Mesodermal cell (in vitro differentiated cells): ENCODE data around the gene PSME4.

Source experiments
- H3K27ac ChIP-seq: 2 replicates; pipeline ENCODE4 v1.7.0; 2013; ENCODE audit warnings: mild to moderate bottlenecking, low read depth, low read length, moderate library complexity; ENCODE audit not compliant: severe bottlenecking
- H3K36me3 ChIP-seq: 2 replicates; pipeline ENCODE4 v1.7.1; 2013; ENCODE audit warnings: mild to moderate bottlenecking, low read length, moderate library complexity; ENCODE audit not compliant: control insufficient read depth, insufficient read depth
- H3K4me1 ChIP-seq: one replicate; pipeline ENCODE4 v1.7.1; 2013; ENCODE audit warnings: mild to moderate bottlenecking, low read length; ENCODE audit not compliant: insufficient read depth, control insufficient read depth, poor library complexity, severe bottlenecking
- H3K4me3 ChIP-seq: 2 replicates; pipeline ENCODE4 v1.7.0; 2013; ENCODE audit warnings: low read length, control low read depth, mild to moderate bottlenecking; ENCODE audit not compliant: insufficient read depth, poor library complexity, severe bottlenecking; ENCODE audit errors: extremely low read depth
- H3K9me3 ChIP-seq: 2 replicates; pipeline ENCODE4 v1.7.1; 2013; ENCODE audit warnings: mild to moderate bottlenecking, low read length, moderate library complexity; ENCODE audit not compliant: control insufficient read depth
- WGBS, 2 experiments: methylation state at CpG; one replicate each; pipeline ENCODE4 v1.1.5; 2013; ENCODE audit warnings: missing lambda C conversion rate in 2 of 2; ENCODE audit not compliant: insufficient coverage in 2 of 2; 5-methylcytosine and 5-hydroxymethylcytosine counted together

The PSME4 gene

DNA sequence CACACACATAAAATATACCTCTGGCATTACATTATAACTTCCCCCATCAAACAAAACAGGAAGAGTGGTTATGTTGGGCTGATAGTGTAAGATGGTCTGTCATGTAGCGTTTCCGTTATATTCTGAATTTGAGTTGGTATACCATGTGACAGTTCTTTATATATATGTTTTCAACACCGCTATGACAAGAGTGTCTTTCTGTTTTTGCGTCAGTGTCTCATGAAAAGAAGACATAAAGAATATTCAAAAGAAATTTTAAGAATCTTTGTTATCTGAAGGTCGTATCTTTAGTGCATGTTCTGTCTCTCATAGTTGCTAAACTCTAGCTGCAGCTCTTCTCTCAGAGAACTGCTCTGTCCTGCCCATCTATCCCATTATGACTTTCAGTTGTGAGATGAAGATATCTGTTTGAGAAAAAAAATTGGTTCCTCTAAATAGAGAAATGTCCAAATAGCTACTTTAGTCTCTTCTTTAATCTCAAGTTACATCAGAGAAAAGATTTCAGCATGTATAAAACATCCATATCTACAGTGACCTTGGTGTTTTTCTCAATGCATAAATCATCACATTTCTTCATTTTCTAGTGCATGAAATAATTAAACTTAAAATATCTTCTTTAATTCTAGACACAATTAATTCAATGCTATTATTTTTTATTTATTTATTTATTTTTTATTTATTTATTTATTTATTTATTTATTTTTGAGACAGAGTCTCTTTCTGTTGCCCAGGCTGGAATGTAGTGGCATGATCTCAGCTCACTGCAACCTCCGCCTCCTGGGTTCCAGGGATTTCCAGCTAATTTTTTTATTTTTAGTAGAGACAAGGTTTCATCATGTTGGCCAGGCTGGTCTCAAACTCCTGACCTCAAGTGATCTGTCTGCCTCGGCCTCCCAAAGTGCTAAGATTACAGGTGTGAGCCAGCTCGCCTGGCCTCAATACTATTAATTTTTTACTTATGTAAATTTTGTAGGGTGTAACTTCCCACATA, 24.3 kb upstream of the PSME4 start:
- WGBS, 2 experiments, result 100% methylated on average over 1 to 2 of the region's 8 CpGs
- H3K4me1 ChIP-seq, result no peaks in the 10 kb centered on the region

DNA sequence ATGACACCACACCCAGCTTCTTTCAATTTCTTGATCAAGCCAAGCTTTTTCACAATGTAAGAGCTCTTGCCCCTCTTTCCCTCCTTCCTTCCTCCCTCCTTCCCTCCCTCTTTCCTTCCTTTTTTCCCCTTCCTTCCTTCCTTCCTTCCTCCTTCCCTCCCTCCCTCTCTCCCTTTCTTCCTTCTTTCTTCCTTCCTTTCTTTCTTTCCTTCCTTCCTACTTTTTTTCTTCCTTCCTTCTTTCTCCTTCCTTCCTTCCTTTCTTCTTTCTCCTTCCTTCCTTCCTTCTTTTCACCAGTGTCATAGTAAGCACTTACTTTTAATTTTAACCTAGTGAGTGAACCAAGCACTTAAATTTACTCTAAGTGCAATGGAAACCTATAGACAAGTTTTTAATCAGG, 21.2 kb upstream of the PSME4 start:
- H3K4me3 ChIP-seq, result no peak overlapping the region
- H3K36me3 ChIP-seq, result no peaks in the 10 kb centered on the region

More for the DNA sequence above, 24.3 kb upstream of the PSME4 start:
- H3K4me3 ChIP-seq, result no peak overlapping the region
- no peak overlapping the region for H3K27ac ChIP-seq
- no peaks in the 10 kb centered on the region for H3K9me3 ChIP-seq
- H3K36me3 ChIP-seq, result no peaks in the 10 kb centered on the region

DNA sequence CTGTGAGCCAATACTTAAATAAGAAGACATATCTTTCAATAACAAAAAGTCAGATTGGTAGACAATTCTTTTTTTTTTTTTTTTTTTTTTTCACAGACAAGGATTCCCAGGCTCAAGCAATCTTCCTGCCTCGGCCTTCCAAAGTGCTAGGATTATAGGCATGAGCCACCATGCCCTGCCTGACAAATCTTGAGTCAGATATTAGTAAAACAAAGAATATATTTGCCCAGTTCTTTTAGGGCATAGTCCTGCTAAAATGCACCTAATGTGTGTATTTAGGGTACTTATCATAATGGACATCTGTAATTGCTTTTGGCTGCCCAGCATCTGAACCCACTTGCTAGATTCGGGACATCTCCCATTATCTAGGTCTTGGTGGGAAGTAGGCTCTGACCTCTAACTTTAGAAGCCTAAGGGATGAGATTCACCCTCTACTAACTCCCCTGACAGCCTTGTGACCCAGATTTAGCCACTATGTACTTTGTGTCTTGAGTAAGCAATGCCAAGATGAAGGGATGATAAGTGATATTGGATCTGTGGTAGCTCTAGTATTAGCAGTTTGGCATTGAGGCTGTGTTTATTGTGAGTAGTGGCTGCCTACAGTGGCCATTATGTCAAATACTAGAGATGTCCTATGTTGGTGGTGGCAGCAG, 18.5 kb upstream of the PSME4 start:
- no peaks in the 10 kb centered on the region for H3K36me3 ChIP-seq
- no CpG with 5 or more reads among the region's 2 CpGs for WGBS, 2 experiments

More for the DNA sequence above, 21.2 kb upstream of the PSME4 start:
- Histone ChIP-seq H3K9me3 (no peaks in the 10 kb centered on the region), H3K4me1 (no peaks in the 10 kb centered on the region), H3K27ac (no peak overlapping the region)

DNA sequence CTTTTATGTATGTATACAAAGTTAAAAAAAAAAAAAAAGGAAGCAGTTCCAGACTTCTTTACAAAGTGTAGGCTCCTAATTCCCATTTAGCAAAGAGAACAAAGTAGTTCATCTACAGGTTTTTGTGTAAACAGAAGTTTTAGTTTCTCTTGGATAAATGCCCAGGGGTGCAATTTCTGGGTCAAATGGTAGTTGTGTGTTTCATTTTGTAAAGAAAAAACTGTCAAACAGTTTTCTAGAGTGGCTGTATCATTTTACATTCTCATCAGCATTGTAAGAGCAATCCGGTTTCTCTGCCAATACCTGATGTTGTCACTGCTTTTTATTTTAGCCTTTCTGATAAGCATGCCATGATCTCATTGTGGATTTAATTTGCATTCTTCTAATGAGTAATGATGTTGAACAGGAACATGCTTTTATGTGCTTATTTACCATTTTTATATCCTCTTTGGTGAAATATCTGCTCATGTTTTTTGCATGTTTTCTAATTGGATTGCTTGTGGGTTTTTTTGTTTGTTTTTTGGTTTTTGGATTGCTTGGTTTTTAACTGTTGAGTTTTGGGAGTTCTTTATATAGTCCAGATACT, 16.6 kb upstream of the PSME4 start:
- Histone ChIP-seq H3K27ac (no peak overlapping the region), H3K36me3 (no peaks in the 10 kb centered on the region), H3K4me1 (no peaks in the 10 kb centered on the region), H3K9me3 (no peaks in the 10 kb centered on the region), H3K4me3 (no peak overlapping the region)
- 100% methylated on average over 1 of the region's 1 CpG; no CpG with 5 or more reads in 1 of the 2 experiments for whole genome bisulfite sequencing, 2 experiments

More for the DNA sequence above, 18.5 kb upstream of the PSME4 start:
- Histone ChIP-seq H3K4me3 (no peak overlapping the region), H3K9me3 (no peaks in the 10 kb centered on the region), H3K4me1 (no peaks in the 10 kb centered on the region), H3K27ac (no peak overlapping the region)

DNA sequence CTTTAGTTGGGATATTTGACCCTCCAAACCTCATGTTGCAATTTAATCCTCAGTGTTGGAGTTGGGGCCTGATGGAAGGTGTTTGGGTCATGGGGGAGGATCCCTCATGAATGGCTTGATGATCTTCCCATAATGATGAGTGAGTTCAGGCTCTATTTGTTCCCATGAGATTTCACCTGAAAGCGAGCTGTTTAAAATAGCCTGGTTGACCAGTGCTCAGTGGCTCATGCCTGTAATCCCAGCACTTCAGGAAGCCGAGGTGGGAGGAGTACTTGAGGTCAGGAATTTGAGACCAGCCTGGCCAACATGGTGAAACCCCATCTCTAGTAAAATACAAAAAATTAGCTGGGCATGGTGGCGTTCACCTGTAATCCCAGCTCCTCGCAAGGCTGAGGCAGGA, 14.9 kb upstream of the PSME4 start:
- H3K36me3 ChIP-seq, result no peaks in the 10 kb centered on the region
- no peak overlapping the region for H3K4me3 ChIP-seq
- no peak overlapping the region for H3K27ac ChIP-seq
- no peaks in the 10 kb centered on the region for H3K9me3 ChIP-seq
- 70 to 88% methylated on average over 2 to 4 of the region's 4 CpGs for WGBS, 2 experiments
- H3K4me1 ChIP-seq, result no peaks in the 10 kb centered on the region

DNA sequence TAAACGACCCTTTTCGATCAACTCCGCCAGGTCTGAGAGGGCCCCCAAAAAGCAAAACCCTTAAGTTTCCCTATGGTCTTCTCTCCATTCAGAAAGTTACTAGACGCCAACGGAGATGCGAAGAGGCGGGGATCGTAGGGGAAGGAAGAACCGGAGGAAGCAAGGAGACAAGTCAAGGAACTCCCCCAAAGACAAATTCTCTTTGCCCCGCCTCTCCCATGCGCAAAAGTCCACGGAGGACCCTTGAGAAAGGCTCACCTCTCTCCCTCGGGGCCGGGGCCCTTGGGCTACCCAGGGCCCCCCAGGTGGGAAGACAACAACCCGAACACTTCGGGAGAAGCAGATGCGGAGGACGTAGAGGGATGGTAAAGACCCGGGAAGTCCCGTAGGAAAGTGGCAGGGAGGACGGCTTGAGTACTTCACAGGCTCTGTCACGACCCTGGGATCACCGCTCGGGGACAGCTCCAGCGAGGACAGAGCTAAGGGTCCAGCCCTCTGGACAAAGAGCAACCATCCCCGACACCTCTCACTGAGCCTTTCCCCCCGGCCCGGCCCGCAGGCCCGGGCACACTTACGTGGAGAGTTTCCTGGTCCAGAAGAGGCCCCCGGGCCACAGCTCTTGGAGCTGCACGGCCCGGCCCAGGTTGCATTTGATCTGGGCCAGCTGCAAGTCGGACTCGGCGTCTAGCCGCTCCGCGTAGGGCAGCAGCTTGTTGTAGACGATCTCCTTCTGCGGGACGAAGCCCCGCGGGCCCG, 647 bp downstream of the PSME4 start:
- H3K4me3 ChIP-seq, result peak overlapping the region; percentile 92
- peaks cover 7% of the 10 kb centered on the region for H3K36me3 ChIP-seq
- WGBS, 2 experiments, result 0 to 1% methylated on average over 33 to 37 of the region's 46 CpGs
- peak overlapping the region; percentile 88 for H3K27ac ChIP-seq
- H3K4me1 ChIP-seq, result peaks cover 5% of the 10 kb centered on the region
- H3K9me3 ChIP-seq, result no peaks in the 10 kb centered on the region

DNA sequence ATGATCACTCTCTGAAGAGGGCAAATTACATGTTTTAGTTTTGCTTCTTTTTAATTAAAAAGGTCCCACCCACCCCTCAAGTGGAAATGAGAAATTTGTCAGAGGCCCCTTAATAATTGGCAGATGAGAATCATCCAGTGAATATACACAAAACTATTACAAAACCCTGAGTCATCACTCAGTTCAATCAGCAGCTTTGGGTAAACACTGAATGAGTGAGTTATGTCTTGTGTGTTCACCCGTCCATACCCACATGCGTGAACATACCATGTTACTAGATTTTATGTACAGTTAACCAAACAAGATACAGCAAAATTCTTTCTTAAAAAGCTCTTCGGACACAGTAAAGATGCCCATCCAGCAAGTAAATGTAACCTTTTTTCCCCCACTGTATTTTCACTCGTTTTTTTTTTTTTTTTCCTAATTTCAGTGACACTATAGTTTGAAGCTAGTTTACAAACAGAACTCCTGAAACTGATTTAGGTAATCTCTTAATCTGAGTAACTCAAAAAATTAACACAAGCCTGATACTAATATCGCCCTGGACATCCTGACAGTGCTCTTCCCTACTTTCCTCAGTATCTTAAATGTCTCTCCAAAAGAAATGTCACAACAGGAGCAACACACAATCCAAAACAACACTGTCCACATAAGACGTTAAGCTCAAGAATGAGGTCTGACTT, 1.4 kb downstream of the PSME4 start:
- H3K4me1 ChIP-seq, result no peaks in the 10 kb centered on the region
- WGBS, 2 experiments, result 5 to 16% methylated on average over 4 to 5 of the region's 6 CpGs
- H3K36me3 ChIP-seq, result peaks cover 7% of the 10 kb centered on the region
- H3K4me3 ChIP-seq, result peak overlapping the region; percentile 92
- H3K27ac ChIP-seq, result peak overlapping the region; percentile 88
- H3K9me3 ChIP-seq, result no peaks in the 10 kb centered on the region

DNA sequence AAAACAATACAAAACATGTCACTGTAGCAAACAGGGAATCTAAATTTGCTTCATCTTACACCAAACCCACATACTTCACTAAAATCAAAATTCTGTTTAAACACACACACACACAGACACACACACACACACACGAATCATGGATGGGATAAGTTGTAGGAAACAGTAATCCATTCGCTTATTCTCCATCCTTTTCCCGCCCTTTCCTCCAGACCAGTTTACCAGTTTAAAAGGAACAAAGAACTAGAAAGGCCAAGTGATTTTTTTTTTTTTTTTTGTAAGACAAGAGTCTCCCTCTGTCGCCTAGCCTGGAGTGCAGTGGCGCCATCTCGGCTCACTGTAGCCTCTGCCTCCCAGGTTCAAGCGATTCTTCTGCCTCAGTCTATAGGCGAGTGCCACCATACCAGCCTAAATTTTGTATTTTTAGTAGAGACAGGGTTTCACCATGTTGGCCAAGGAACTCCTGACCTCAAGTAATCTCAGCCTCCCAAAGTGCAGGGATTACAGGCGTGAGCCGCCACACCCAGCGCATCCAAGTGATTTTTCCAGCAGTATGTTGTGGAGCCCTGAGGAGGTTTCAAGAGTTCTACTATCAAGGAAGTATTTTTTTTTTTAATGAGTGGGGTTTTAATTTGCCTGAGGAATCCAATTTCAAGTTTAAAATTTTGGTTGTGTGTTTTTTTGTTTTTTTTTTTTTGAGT, 5.7 kb downstream of the PSME4 start:
- Histone ChIP-seq H3K9me3 (no peaks in the 10 kb centered on the region), H3K4me3 (no peak overlapping the region), H3K4me1 (peaks cover 22% of the 10 kb centered on the region), H3K36me3 (peaks cover 13% of the 10 kb centered on the region), H3K27ac (no peak overlapping the region)
- WGBS, 2 experiments, result 78 to 100% methylated on average over 3 to 9 of the region's 11 CpGs

DNA sequence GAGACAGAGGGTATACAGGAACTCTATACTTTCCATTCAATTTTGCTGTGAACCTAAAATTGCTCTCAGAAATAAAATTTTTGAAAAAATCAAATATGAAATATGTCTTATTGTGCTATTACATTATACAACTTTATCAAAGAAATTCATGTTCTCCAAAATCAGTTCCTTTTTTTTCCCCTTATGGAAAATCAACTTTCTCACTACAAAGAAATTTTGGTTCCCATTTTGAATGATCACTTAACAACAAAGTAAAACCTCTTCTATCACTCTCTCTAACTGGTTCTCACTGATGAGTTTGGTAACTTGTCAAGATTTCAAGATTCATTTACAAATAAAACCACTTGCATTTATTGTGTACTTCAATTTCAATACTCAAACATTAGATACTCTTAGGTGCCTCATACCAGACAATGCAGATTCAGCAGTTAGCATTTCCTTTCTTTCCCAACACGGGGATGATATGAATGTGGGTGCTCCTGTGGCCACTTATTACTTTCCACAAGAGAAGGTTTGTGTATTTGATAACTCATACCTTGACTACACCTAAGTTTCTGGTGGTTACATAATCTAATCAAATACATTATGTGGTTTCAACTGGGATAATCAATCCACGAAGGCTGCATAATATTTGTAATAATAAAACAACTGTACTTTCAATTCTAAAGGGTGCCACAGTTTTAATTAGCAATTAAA, 6.4 kb downstream of the PSME4 start:
- WGBS, 2 experiments, result no CpG with 5 or more reads among the region's 2 CpGs

More for the DNA sequence above, 6.4 kb downstream of the PSME4 start:
- Histone ChIP-seq H3K4me3 (no peak overlapping the region), H3K36me3 (peaks cover 18% of the 10 kb centered on the region), H3K27ac (no peak overlapping the region), H3K9me3 (no peaks in the 10 kb centered on the region), H3K4me1 (peaks cover 22% of the 10 kb centered on the region)
